ENCODE measurements around the gene UNC80. TPM values are rescaled to one million over a fixed set of nuclear protein-coding genes. Genes with fewer than 3 reads are reported as not detected.

UNC80 gene
- total RNA-seq, 4 donors from 2014 or later = not detected

GRCh38 chr2:209741953-209742352 is 29.7 kb upstream of the UNC80 start:
- no peak for TF ChIP-seq POLR2A (IDR thresholded peaks at IDR 0.05)
- no peak for TF ChIP-seq CTCF (IDR thresholded peaks at IDR 0.05)
- Histone ChIP-seq H3K27me3 (no peaks in the 10 kb centered on the region), H3K36me3 (no peaks in the 10 kb centered on the region), H3K4me1 (no peaks in the 10 kb centered on the region), H3K9me3 (no peaks in the 10 kb centered on the region), H3K27ac (no peak overlapping the region), H3K4me3 (no peak overlapping the region)
- DNase-seq = no peak

GRCh38 chr2:209753020-209753419 is 18.6 kb upstream of the UNC80 start:
- H3K9me3 ChIP-seq = no peaks in the 10 kb centered on the region
- no peak for TF ChIP-seq CTCF (IDR thresholded peaks at IDR 0.05)
- TF ChIP-seq POLR2A (IDR thresholded peaks at IDR 0.05) = no peak
- no peaks in the 10 kb centered on the region for H3K4me1 ChIP-seq
- no peak overlapping the region for H3K27ac ChIP-seq
- no peak for DNase-seq
- no peaks in the 10 kb centered on the region for H3K27me3 ChIP-seq
- no peaks in the 10 kb centered on the region for H3K36me3 ChIP-seq
- H3K4me3 ChIP-seq = no peak overlapping the region

- no peak for DNase-seq
- no peaks in the 10 kb centered on the region for H3K9me3 ChIP-seq
- H3K27ac ChIP-seq = no peak overlapping the region
- no peaks in the 10 kb centered on the region for H3K36me3 ChIP-seq
- no peaks in the 10 kb centered on the region for H3K4me1 ChIP-seq
- H3K27me3 ChIP-seq = no peaks in the 10 kb centered on the region
- TF ChIP-seq POLR2A (IDR thresholded peaks at IDR 0.05) = no peak
- no peak for TF ChIP-seq CTCF (IDR thresholded peaks at IDR 0.05)
- no peak overlapping the region for H3K4me3 ChIP-seq
Observed at GRCh38 chr2:209757163-209757562, 14.5 kb upstream of the UNC80 start.

- H3K36me3 ChIP-seq = no peaks in the 10 kb centered on the region
- TF ChIP-seq CTCF (IDR thresholded peaks at IDR 0.05) = no peak
- no peak for TF ChIP-seq POLR2A (IDR thresholded peaks at IDR 0.05)
- no peak for DNase-seq
Observed at GRCh38 chr2:209761566-209761965, 10.1 kb upstream of the UNC80 start.

GRCh38 chr2:209762563-209762962 is 9.1 kb upstream of the UNC80 start:
- H3K4me3 ChIP-seq = no peak overlapping the region
- H3K9me3 ChIP-seq = no peaks in the 10 kb centered on the region
- H3K36me3 ChIP-seq = no peaks in the 10 kb centered on the region
- no peaks in the 10 kb centered on the region for H3K27me3 ChIP-seq
- no peak for DNase-seq
- no peaks in the 10 kb centered on the region for H3K4me1 ChIP-seq
- no peak for TF ChIP-seq CTCF (IDR thresholded peaks at IDR 0.05)
- TF ChIP-seq POLR2A (IDR thresholded peaks at IDR 0.05) = no peak
- no peak overlapping the region for H3K27ac ChIP-seq

More at GRCh38 chr2:209761566-209761965, 10.1 kb upstream of the UNC80 start:
- H3K27ac ChIP-seq = no peak overlapping the region
- H3K27me3 ChIP-seq = no peaks in the 10 kb centered on the region
- no peak overlapping the region for H3K4me3 ChIP-seq
- no peaks in the 10 kb centered on the region for H3K9me3 ChIP-seq
- H3K4me1 ChIP-seq = no peaks in the 10 kb centered on the region

- Histone ChIP-seq H3K9me3 (no peaks in the 10 kb centered on the region), H3K36me3 (no peaks in the 10 kb centered on the region), H3K27ac (no peak overlapping the region), H3K27me3 (no peaks in the 10 kb centered on the region), H3K4me3 (no peak overlapping the region), H3K4me1 (no peaks in the 10 kb centered on the region)
- no peak for DNase-seq
- TF ChIP-seq POLR2A (IDR thresholded peaks at IDR 0.05) = no peak
- no peak for TF ChIP-seq CTCF (IDR thresholded peaks at IDR 0.05)
Observed at GRCh38 chr2:209763106-209763505, 8.5 kb upstream of the UNC80 start.

All from Peyer's patch (tissue), 4 donors.